HUES6 (cell line): ENCODE measurements around the gene RER1.
"Not testable (repeated sequence)": the region's sequence is repeated elsewhere in the genome, so short reads cannot be mapped to it uniquely, and the experiment has no call there.

Source experiments
- H3K27ac ChIP-seq: 2 replicates; pipeline ENCODE4 v1.7.0; 2013; ENCODE audit warnings: low read depth, mild to moderate bottlenecking, low read length, inconsistent platforms
- H3K27me3 ChIP-seq: 2 replicates; pipeline ENCODE4 v1.6.1; 2013; ENCODE audit warnings: low read length; ENCODE audit not compliant: control insufficient read depth, insufficient read depth
- H3K36me3 ChIP-seq: 2 replicates; pipeline ENCODE4 v1.6.1; 2013; ENCODE audit warnings: low read length; ENCODE audit not compliant: control insufficient read depth, insufficient read depth
- H3K4me1 ChIP-seq: 2 replicates; pipeline ENCODE4 v1.6.1; 2013; ENCODE audit warnings: low read length; ENCODE audit not compliant: control insufficient read depth, insufficient read depth
- H3K4me3 ChIP-seq: 2 replicates; pipeline ENCODE4 v1.5.1; 2013; ENCODE audit warnings: low read depth, low read length
- H3K9ac ChIP-seq: one replicate; pipeline ENCODE4 v1.6.1; 2013; ENCODE audit warnings: mild to moderate bottlenecking, low read length
- H3K9me3 ChIP-seq: 2 replicates; pipeline ENCODE4 v1.6.1; 2013; ENCODE audit warnings: low read depth, low read length; ENCODE audit not compliant: control insufficient read depth, insufficient read depth

RER1 gene

GRCh38 chr1:2433936-2434655, 42.5 kb downstream of the RER1 start:
- Histone ChIP-seq H3K27me3 (peaks cover 34% of the 10 kb centered on the region; the same call in 1 of the 2 replicates), H3K9ac (no peak overlapping the region), H3K36me3 (no peaks in the 10 kb centered on the region), H3K4me1 (no peaks in the 10 kb centered on the region), H3K4me3 (no peak overlapping the region), H3K27ac (no peak overlapping the region), H3K9me3 (peaks cover 13% of the 10 kb centered on the region)

GRCh38 chr1:2435091-2435490, 43.5 kb downstream of the RER1 start:
- H3K27me3 ChIP-seq: peaks cover 34% of the 10 kb centered on the region; the same call in 1 of the 2 replicates
- no peaks in the 10 kb centered on the region for H3K36me3 ChIP-seq
- no peak overlapping the region for H3K4me3 ChIP-seq
- H3K4me1 ChIP-seq: no peaks in the 10 kb centered on the region
- H3K9me3 ChIP-seq: peaks cover 3% of the 10 kb centered on the region
- no peak overlapping the region for H3K27ac ChIP-seq
- H3K9ac ChIP-seq: no peak overlapping the region

GRCh38 chr1:2435746-2436355, 44.2 kb downstream of the RER1 start:
- H3K4me3 ChIP-seq: no peak overlapping the region
- H3K27me3 ChIP-seq: peaks cover 40% of the 10 kb centered on the region; the same call in 1 of the 2 replicates
- no peaks in the 10 kb centered on the region for H3K36me3 ChIP-seq
- H3K9ac ChIP-seq: no peak overlapping the region
- H3K4me1 ChIP-seq: no peaks in the 10 kb centered on the region
- H3K9me3 ChIP-seq: no peaks in the 10 kb centered on the region
- no peak overlapping the region for H3K27ac ChIP-seq

GRCh38 chr1:2436876-2437275, 45.2 kb downstream of the RER1 start:
- Histone ChIP-seq H3K9me3 (no peaks in the 10 kb centered on the region), H3K27me3 (peaks cover 47% of the 10 kb centered on the region), H3K4me1 (no peaks in the 10 kb centered on the region), H3K36me3 (no peaks in the 10 kb centered on the region), H3K4me3 (no peak overlapping the region), H3K9ac (no peak overlapping the region), H3K27ac (no peak overlapping the region)

GRCh38 chr1:2437617-2438016, 46.0 kb downstream of the RER1 start:
- no peaks in the 10 kb centered on the region for H3K36me3 ChIP-seq
- H3K4me3 ChIP-seq: no peak overlapping the region
- no peaks in the 10 kb centered on the region for H3K9me3 ChIP-seq
- H3K9ac ChIP-seq: no peak overlapping the region
- H3K4me1 ChIP-seq: no peaks in the 10 kb centered on the region
- no peak overlapping the region for H3K27ac ChIP-seq
- H3K27me3 ChIP-seq: peaks cover 54% of the 10 kb centered on the region

GRCh38 chr1:2438038-2438437, 46.4 kb downstream of the RER1 start:
- no peak overlapping the region for H3K9ac ChIP-seq
- H3K4me3 ChIP-seq: no peak overlapping the region
- H3K27me3 ChIP-seq: peaks cover 54% of the 10 kb centered on the region
- no peak overlapping the region for H3K27ac ChIP-seq
- no peaks in the 10 kb centered on the region for H3K36me3 ChIP-seq
- H3K9me3 ChIP-seq: no peaks in the 10 kb centered on the region
- H3K4me1 ChIP-seq: 0 out of 2 replicates have a peak, but pooled peaks cover 2% of the 10 kb centered on the region

GRCh38 chr1:2438641-2439040, 47.0 kb downstream of the RER1 start:
- no peak overlapping the region for H3K27ac ChIP-seq
- H3K4me3 ChIP-seq: no peak overlapping the region
- no peaks in the 10 kb centered on the region for H3K9me3 ChIP-seq
- no peak overlapping the region for H3K9ac ChIP-seq
- H3K27me3 ChIP-seq: peaks cover 54% of the 10 kb centered on the region
- 0 out of 2 replicates have a peak, but pooled peaks cover 4% of the 10 kb centered on the region for H3K4me1 ChIP-seq
- H3K36me3 ChIP-seq: no peaks in the 10 kb centered on the region

GRCh38 chr1:2439369-2439768, 47.7 kb downstream of the RER1 start:
- no peak overlapping the region for H3K4me3 ChIP-seq

GRCh38 chr1:2440346-2440745, 48.7 kb downstream of the RER1 start:
- H3K27ac ChIP-seq, H3K9me3 ChIP-seq, H3K9ac ChIP-seq, H3K36me3 ChIP-seq, H3K4me3 ChIP-seq, H3K4me1 ChIP-seq: not testable (repeated sequence)
- H3K27me3 ChIP-seq: peaks cover 56% of the 10 kb centered on the region

More at GRCh38 chr1:2439369-2439768, 47.7 kb downstream of the RER1 start:
- no peak overlapping the region for H3K9ac ChIP-seq
- H3K27me3 ChIP-seq: peaks cover 54% of the 10 kb centered on the region
- H3K36me3 ChIP-seq: no peaks in the 10 kb centered on the region
- no peaks in the 10 kb centered on the region for H3K9me3 ChIP-seq
- peaks cover 7% of the 10 kb centered on the region; the same call in 1 of the 2 replicates for H3K4me1 ChIP-seq
- H3K27ac ChIP-seq: no peak overlapping the region

- no peaks in the 10 kb centered on the region for H3K9me3 ChIP-seq
- no peak overlapping the region for H3K4me3 ChIP-seq
- peaks cover 11% of the 10 kb centered on the region for H3K4me1 ChIP-seq
- peaks cover 61% of the 10 kb centered on the region for H3K27me3 ChIP-seq
- H3K9ac ChIP-seq: no peak overlapping the region
- no peaks in the 10 kb centered on the region for H3K36me3 ChIP-seq
- no peak overlapping the region for H3K27ac ChIP-seq
Measured at GRCh38 chr1:2441746-2442145, 50.1 kb downstream of the RER1 start.

GRCh38 chr1:2442661-2443060, 51.0 kb downstream of the RER1 start:
- Histone ChIP-seq H3K9me3 (no peaks in the 10 kb centered on the region), H3K27me3 (peaks cover 70% of the 10 kb centered on the region), H3K9ac (no peak overlapping the region), H3K27ac (no peak overlapping the region), H3K4me1 (peaks cover 20% of the 10 kb centered on the region), H3K36me3 (no peaks in the 10 kb centered on the region), H3K4me3 (no peak overlapping the region)
